Fibroblast of lung (primary cell): Measurements from ENCODE around the gene IL27RA. TPM values are rescaled to one million over a fixed set of nuclear protein-coding genes. Genes with fewer than 3 reads are reported as not detected.
A peak's percentile ranks its signal among the peaks of the same experiment; 100 is the strongest.

Source experiments
- DNase-seq, 2 donors: peaks; one replicate each; pipeline versions ENCODE4 v3.0.0 to v3.0.0-alpha.2; 2010; ENCODE audit warnings: low read depth in 2 of 2
- H2AFZ ChIP-seq: 2 replicates; pipeline ENCODE4 v1.5.1; 2012; ENCODE audit warnings: low read length, control low read depth, inconsistent platforms
- H3K27ac ChIP-seq: 2 replicates; pipeline ENCODE4 v1.5.1; 2011; ENCODE audit warnings: low read length, control low read depth; ENCODE audit not compliant: insufficient read depth
- H3K27me3 ChIP-seq: 2 replicates; pipeline ENCODE4 v1.5.1; 2011; ENCODE audit warnings: mild to moderate bottlenecking, low read length; ENCODE audit not compliant: control insufficient read depth, insufficient read depth
- H3K36me3 ChIP-seq: 2 replicates; pipeline ENCODE4 v1.5.1; 2011; ENCODE audit warnings: low read length; ENCODE audit not compliant: control insufficient read depth, insufficient read depth
- H3K4me1 ChIP-seq: 2 replicates; pipeline ENCODE4 v1.5.1; 2011; ENCODE audit warnings: low read length; ENCODE audit not compliant: control insufficient read depth, insufficient read depth; ENCODE audit errors: extremely low read depth
- H3K4me2 ChIP-seq: 2 replicates; pipeline ENCODE4 v1.5.1; 2011; ENCODE audit warnings: low read length, control low read depth; ENCODE audit not compliant: insufficient read depth; ENCODE audit errors: extremely low read depth
- H3K4me3 ChIP-seq, 4 experiments: fragments of 200-600 bp in 1 of 4; sonication (generic) in 1 of 4; replicated peaks in 1 of 4; 2 replicates each; pipeline ENCODE4 v1.5.1; 2011 to 2016; ENCODE audit warnings: low read length in 4 of 4, low read depth in 3 of 4, mild to moderate bottlenecking in 3 of 4, control low read depth in 2 of 4, inconsistent platforms in 1 of 4, mixed read lengths in 1 of 4; ENCODE audit not compliant: insufficient read depth in 1 of 4; ENCODE audit errors: control extremely low read depth in 1 of 4
- H3K79me2 ChIP-seq: 2 replicates; pipeline ENCODE4 v1.5.1; 2012; ENCODE audit warnings: mild to moderate bottlenecking, low read length, inconsistent platforms; ENCODE audit not compliant: control insufficient read depth, insufficient read depth
- H3K9ac ChIP-seq: 2 replicates; pipeline ENCODE4 v1.5.1; 2011; ENCODE audit warnings: mild to moderate bottlenecking, low read length, control low read depth; ENCODE audit not compliant: insufficient read depth
- H3K9me3 ChIP-seq: 2 replicates; pipeline ENCODE4 v1.5.1; 2012; ENCODE audit warnings: low read depth, low read length; ENCODE audit not compliant: control insufficient read depth, insufficient read depth
- H4K20me1 ChIP-seq: 2 replicates; pipeline ENCODE4 v1.5.1; 2011; ENCODE audit warnings: low read length; ENCODE audit not compliant: control insufficient read depth, insufficient read depth; ENCODE audit errors: extremely low read depth
- CTCF ChIP-seq, 2 donors: IDR thresholded peaks in 1 of 2; conservative IDR thresholded peaks in 1 of 2; 1 replicate in 1 of 2; 2 replicates in 1 of 2; pipeline ENCODE4 v1.5.1; 2011 to 2012; ENCODE audit warnings: low read length in 2 of 2, control low read depth in 1 of 2, inconsistent platforms in 1 of 2, low read depth in 1 of 2, mild to moderate bottlenecking in 1 of 2
- EZH2 ChIP-seq: IDR thresholded peaks from 2 replicates; pipeline ENCODE4 v1.5.1; 2012; ENCODE audit warnings: low read length, control low read depth, mild to moderate bottlenecking; ENCODE audit errors: missing control alignments
- polyA plus RNA-seq, 2 donors: library from polyadenylated mRNA; depleted of rRNA in 1 of 2; stranded (reverse) in 1 of 2; unstranded in 1 of 2; fragments of >200 nt; gene quantifications; 2 replicates each; pipeline ENCODE4 v1.2.1, GENCODE V29; 2011 to 2012; ENCODE audit warnings: missing spikeins in 1 of 2
- total RNA-seq: library from RNA; depleted of rRNA; stranded (reverse); fragments of >200 nt; gene quantifications from 2 replicates; pipeline ENCODE4 v1.2.1, GENCODE V29; 2014

Gene IL27RA
- total and polyA plus RNA-seq, 2 donors (not counting 1 experiment from before 2014, with no cell fraction given): 0.84 to 2.1 TPM

GRCh38 chr19:14091813-14092462 is 60.4 kb downstream of the IL27RA start:
- no peaks in the 10 kb centered on the region for H3K27me3 ChIP-seq
- no peak for TF ChIP-seq CTCF (conservative IDR thresholded peaks at IDR 0.05 in 1 of 2, IDR thresholded peaks at IDR 0.05 in 1 of 2; ENCODE audit: low read depth in 1 of 2, low read length in 2 of 2)
- TF ChIP-seq EZH2: no peak
- H3K9ac ChIP-seq: no peak overlapping the region
- H4K20me1 ChIP-seq: no peaks in the 10 kb centered on the region
- peaks cover 2% of the 10 kb centered on the region for H3K4me1 ChIP-seq
- H3K27ac ChIP-seq: peak overlapping the region; percentile 73
- no peaks in the 10 kb centered on the region for H3K79me2 ChIP-seq
- H3K9me3 ChIP-seq: no peaks in the 10 kb centered on the region
- no peak for DNase-seq
- peak overlapping the region; percentile 81 to 88 (median 83) for H3K4me3 ChIP-seq
- H3K4me2 ChIP-seq: peak overlapping the region; percentile 97
- H2AFZ ChIP-seq: no peak overlapping the region
- H3K36me3 ChIP-seq: peaks cover 15% of the 10 kb centered on the region

GRCh38 chr19:14093117-14093823 is 61.7 kb downstream of the IL27RA start:
- H3K79me2 ChIP-seq: no peaks in the 10 kb centered on the region
- peaks cover 20% of the 10 kb centered on the region for H3K36me3 ChIP-seq
- peaks cover 2% of the 10 kb centered on the region for H3K4me1 ChIP-seq
- H3K9ac ChIP-seq: no peak overlapping the region
- H3K27me3 ChIP-seq: no peaks in the 10 kb centered on the region
- no peak for TF ChIP-seq CTCF (conservative IDR thresholded peaks at IDR 0.05 in 1 of 2, IDR thresholded peaks at IDR 0.05 in 1 of 2; ENCODE audit: low read depth in 1 of 2, low read length in 2 of 2)
- TF ChIP-seq EZH2: no peak
- no peaks in the 10 kb centered on the region for H3K9me3 ChIP-seq
- no peaks in the 10 kb centered on the region for H4K20me1 ChIP-seq
- H3K4me2 ChIP-seq: no peak overlapping the region
- no peak overlapping the region for H3K27ac ChIP-seq
- no peak for DNase-seq
- H3K4me3 ChIP-seq: no peak overlapping the region
- no peak overlapping the region for H2AFZ ChIP-seq

GRCh38 chr19:14094854-14095253 is 63.3 kb downstream of the IL27RA start:
- Histone ChIP-seq H3K27me3 (no peaks in the 10 kb centered on the region), H4K20me1 (no peaks in the 10 kb centered on the region), H3K9me3 (no peaks in the 10 kb centered on the region), H2AFZ (no peak overlapping the region), H3K36me3 (peaks cover 14% of the 10 kb centered on the region), H3K4me2 (no peak overlapping the region), H3K79me2 (no peaks in the 10 kb centered on the region), H3K9ac (no peak overlapping the region), H3K27ac (no peak overlapping the region), H3K4me1 (peaks cover 2% of the 10 kb centered on the region), H3K4me3 (no peak overlapping the region)
- TF ChIP-seq EZH2: no peak
- no peak for TF ChIP-seq CTCF (conservative IDR thresholded peaks at IDR 0.05 in 1 of 2, IDR thresholded peaks at IDR 0.05 in 1 of 2; ENCODE audit: low read depth in 1 of 2, low read length in 2 of 2)
- DNase-seq: no peak
